Sciatic nerve (tissue), 2 donors: Measurements from ENCODE around the gene EFNA1. TPM values are rescaled to one million over a fixed set of nuclear protein-coding genes. Genes with fewer than 3 reads are reported as not detected.
A peak's percentile ranks its signal among the peaks of the same experiment; 100 is the strongest.
"Not testable (repeated sequence)": the region's sequence is repeated elsewhere in the genome, so short reads cannot be mapped to it uniquely, and the experiment has no call there.

ENCODE experiments used
- ATAC-seq: fragments of 200-7000 bp; cut with Tn5 transposase; one replicate; pipeline ENCODE4 v1.9.1; 2020; ENCODE audit warnings: mild to moderate bottlenecking, moderate library complexity
- DNase-seq: peaks from one replicate; pipeline ENCODE4 v3.0.0-alpha.2; 2020; ENCODE audit warnings: low spot score
- intact Hi-C: fragments of 100-400 bp; cut with DNase I; formaldehyde crosslinking; loops from one replicate; pipeline ENCODE4 v1.14.2; 2022
- total RNA-seq: library from RNA; stranded (reverse); fragmentation: NEBNext Ultra II Directional; extraction: Animal tissue kit (Norgen Biotek cat#: 25700); gene quantifications from one replicate; pipeline ENCODE4 v1.2.1, GENCODE V29; 2021
- donor health status: DM: no; HTN: no; CAD: no.
- donor health status: DM: no; HTN: no; CAD: no.

EFNA1 gene
- total RNA-seq, 1 donor from 2014 or later = 49.0 TPM

- ATAC-seq, DNase-seq, intact Hi-C loops: not testable (repeated sequence)
Observed at GRCh38 chr1:155118090-155118489, 9.6 kb upstream of the EFNA1 start.

GRCh38 chr1:155120253-155120652 is 7.4 kb upstream of the EFNA1 start:
- intact Hi-C loops = loop anchor here (10.0 kb wide), 1 partner anchor 55 kb away; the partner anchor contains the start of genes KRTCAP2 and TRIM46
- ATAC-seq (no peak), DNase-seq (no peak)

DNA sequence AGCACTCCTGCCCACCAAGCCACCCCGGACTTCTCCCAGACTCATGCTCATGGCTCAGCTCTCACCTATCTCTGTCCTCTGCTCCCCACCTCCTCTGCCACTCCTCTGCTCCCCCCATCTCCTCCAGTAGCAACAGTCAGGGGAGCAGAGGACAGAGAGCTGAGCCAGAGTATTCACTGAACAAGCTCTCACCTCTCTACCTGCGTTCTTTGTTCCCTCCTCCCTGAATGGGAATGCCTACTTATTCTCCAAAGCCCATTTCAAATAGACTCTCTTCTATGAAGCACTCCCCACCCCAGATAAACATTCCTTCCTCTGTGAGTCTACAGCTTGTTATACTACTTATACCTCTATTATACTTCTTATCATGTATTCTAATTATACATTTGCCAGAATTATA is 6.4 kb upstream of the EFNA1 start:
- intact Hi-C loops = loop anchor here (10.0 kb wide), 1 partner anchor 54 kb away; the partner anchor contains the start of genes KRTCAP2 and TRIM46

DNA sequence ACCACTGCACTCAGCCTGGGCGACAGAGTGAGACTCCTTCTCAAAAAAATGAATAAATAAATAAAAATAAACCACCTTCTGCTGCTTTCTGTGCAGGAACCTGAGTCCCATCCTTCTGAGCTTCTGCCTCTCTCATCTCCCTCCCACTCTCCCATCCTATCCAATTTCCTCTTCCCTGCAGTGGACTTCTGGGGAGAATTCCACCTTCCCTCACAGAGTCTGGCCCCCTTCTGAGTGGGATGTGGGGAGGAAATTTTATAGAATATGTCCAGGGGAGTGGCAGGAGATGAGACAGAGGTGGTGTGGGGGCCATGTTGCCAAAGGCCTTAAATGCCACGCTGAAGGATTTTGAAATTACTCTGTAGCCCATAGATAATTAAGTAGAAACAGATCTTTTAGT is 5.4 kb upstream of the EFNA1 start:
- ATAC-seq = no peak
- intact Hi-C loops = loop anchor here (10.0 kb wide), 1 partner anchor 52 kb away; the partner anchor contains the start of genes KRTCAP2 and TRIM46

More for the DNA sequence above, 6.4 kb upstream of the EFNA1 start:
- ATAC-seq (no peak), DNase-seq (no peak)

DNA sequence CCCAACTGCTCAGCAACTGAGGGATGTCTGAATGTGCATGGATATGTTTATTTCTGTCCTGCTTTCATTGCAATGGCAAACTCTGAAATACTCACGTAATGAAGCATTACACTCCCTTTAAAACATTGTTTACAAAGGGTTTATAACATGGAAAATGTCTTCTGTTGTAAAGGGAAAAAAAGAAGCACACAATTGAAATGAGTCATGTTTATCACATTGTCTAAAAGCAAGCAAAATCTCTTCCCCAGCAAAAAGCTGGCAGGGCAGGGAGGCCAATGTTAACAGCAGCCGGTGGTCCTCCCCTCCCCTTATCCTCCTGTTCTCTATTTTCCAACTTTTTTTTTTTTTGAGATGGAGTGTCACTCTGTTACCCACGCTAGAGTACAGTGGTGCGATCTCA is 3.9 kb upstream of the EFNA1 start:
- DNase-seq = no peak
- intact Hi-C loops = loop anchor here (10.0 kb wide), 1 partner anchor 51 kb away; the partner anchor contains the start of genes KRTCAP2 and TRIM46
- no peak for ATAC-seq

More for the DNA sequence above, 5.4 kb upstream of the EFNA1 start:
- DNase-seq = no peak

GRCh38 chr1:155124503-155125463 is 2.9 kb upstream of the EFNA1 start:
- no peak for ATAC-seq
- intact Hi-C loops = loop anchor here (10.0 kb wide), 1 partner anchor 50 kb away; the partner anchor contains the start of genes KRTCAP2 and TRIM46
- DNase-seq = no peak

GRCh38 chr1:155125511-155125945 is 2.1 kb upstream of the EFNA1 start:
- intact Hi-C loops = loop anchor here (10.0 kb wide), 1 partner anchor 49 kb away; the partner anchor contains the start of genes KRTCAP2 and TRIM46
- DNase-seq (peak; percentile 61), ATAC-seq (no peak)

GRCh38 chr1:155125946-155126555 is 1.6 kb upstream of the EFNA1 start:
- intact Hi-C loops = loop anchor here (10.0 kb wide), 1 partner anchor 49 kb away; the partner anchor contains the start of genes KRTCAP2 and TRIM46
- DNase-seq (peak; percentile 85), ATAC-seq (peak; percentile 83)

DNA sequence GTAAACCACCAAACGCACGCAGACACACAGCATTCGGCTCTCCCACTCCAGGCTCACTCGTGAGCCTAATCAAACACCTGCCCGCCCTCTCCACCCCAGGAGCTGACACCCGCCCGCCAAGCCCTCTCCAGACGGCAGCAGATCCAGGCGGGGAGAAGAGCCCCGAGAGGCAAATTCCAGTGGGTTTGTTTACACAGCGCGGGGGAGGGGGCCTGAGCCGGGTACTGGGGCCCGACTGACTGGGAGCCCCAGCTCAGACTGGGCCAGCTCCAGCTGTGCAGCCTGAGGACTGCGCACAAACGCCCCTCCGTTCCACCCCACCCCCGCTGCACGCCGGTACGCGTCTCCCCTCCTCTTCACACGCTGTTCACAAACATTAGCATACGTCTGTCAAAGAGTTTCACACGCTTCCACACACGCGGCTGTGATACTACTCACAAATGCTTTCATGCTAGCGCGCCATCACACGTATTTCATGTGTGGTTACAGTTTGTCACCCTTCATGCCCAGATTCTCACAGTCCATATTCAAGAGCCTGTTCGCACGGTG is 1.0 kb upstream of the EFNA1 start:
- DNase-seq = peak; percentile 70
- peak; percentile 45 for ATAC-seq
- intact Hi-C loops = loop anchor here (10.0 kb wide), 1 partner anchor 48 kb away; the partner anchor contains the start of genes KRTCAP2 and TRIM46

DNA sequence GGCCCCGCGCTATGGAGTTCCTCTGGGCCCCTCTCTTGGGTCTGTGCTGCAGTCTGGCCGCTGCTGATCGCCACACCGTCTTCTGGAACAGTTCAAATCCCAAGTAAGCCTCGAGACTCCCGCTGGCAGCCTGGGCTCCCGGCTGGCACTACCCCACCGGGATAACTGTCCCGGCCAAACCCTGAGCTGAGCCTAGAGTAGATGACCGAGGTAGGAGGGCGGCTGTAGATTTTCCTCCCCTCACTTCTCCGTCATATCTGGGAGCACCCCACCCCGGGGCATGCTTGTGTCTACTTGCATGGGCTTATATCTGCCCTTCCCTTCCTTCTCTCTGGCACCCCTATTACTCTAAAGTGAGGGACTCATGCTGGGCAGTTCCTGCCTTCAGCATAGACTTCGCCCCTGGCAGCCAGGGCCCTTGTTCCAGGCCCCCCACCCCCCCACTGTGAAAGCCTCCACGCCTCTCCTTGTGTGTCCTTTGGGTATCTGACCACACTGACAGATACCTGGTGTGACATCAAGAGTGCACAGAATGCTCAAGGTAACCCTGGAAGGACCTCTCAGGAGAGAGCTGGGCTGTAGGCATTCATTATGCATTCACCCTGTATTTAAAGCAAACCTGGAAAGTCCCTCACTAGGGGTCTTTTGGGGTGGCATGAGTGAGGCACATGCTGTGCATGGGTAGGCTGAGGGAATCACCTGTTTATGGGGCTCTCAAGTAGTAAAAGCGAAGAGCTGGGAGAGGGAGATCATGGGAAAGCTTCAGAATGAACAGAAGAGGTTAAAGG is 485 bp downstream of the EFNA1 start:
- DNase-seq = no peak
- intact Hi-C loops = loop anchor here (10.0 kb wide), 1 partner anchor 47 kb away; the partner anchor contains the start of genes KRTCAP2 and TRIM46
- no peak for ATAC-seq

DNA sequence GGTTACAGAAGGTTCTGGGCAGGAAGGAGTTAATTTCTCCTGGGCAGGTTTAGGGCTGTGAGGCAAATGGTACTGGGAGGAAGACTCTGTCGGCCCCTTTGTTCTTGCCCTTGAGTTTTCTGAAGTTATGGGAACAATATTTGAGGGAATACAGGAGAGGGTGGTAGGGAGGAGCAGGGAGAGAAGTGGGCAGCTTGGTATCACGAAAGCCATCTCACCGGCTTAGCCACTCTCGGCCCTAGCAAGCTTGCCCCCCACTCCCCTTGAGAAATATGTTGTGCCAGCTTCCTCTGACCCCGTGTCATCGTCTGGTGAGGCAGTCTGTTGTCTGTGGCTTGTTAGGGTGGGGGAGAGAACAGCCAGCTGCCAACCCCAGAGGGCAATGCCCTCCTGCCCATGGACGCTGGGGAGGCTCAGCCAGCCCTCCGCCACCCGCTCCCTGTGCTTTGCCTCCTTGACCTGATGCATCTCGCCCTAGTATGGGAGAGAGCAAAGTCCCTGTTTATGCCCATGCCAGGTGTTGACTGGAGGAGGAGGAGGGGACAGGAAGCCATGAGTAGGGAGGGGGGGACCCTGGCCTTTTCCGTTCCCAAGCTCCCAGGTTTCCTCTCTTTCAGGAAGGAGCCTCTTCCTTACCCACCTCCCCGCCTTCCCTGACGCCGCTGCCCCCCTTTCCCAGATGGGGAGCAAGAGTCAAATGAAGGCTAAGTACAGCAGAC is 1.2 kb downstream of the EFNA1 start:
- ATAC-seq = no peak
- peak; percentile 64 for DNase-seq
- intact Hi-C loops = loop anchor here (10.0 kb wide), 1 partner anchor 46 kb away; the partner anchor contains the start of genes KRTCAP2 and TRIM46

- no peak for DNase-seq
- intact Hi-C loops = no loop called here
- ATAC-seq = no peak
Observed at GRCh38 chr1:155130272-155131006, 2.8 kb downstream of the EFNA1 start.

DNA sequence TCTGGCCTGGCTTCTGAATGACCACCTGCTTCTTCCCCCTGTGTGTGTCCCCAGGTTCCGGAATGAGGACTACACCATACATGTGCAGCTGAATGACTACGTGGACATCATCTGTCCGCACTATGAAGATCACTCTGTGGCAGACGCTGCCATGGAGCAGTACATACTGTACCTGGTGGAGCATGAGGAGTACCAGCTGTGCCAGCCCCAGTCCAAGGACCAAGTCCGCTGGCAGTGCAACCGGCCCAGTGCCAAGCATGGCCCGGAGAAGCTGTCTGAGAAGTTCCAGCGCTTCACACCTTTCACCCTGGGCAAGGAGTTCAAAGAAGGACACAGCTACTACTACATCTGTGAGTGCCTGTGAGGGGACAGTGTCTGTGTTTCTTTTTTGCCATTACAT is 3.6 kb downstream of the EFNA1 start:
- DNase-seq (no peak), ATAC-seq (no peak)
- intact Hi-C loops = no loop called here

DNA sequence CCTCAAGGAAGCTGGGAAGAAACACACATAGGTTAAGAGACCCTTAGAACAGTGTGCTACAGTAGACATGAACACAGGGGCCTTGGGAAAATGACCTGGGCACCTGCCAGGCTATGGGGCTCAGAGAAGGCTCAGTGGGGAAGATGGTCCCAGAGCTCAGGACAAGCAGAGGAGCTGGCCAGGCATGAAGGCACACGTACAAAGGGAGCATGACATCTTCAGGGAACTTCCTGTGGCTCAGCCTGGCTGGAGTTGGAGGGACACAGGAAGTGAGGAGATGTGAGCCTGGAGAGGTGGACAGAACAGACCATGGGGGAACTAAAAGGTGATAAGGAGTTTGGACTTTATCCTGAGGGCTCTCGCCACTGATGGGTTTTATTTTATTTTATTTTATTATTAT is 4.2 kb downstream of the EFNA1 start:
- intact Hi-C loops = no loop called here
- DNase-seq (no peak), ATAC-seq (no peak)

DNA sequence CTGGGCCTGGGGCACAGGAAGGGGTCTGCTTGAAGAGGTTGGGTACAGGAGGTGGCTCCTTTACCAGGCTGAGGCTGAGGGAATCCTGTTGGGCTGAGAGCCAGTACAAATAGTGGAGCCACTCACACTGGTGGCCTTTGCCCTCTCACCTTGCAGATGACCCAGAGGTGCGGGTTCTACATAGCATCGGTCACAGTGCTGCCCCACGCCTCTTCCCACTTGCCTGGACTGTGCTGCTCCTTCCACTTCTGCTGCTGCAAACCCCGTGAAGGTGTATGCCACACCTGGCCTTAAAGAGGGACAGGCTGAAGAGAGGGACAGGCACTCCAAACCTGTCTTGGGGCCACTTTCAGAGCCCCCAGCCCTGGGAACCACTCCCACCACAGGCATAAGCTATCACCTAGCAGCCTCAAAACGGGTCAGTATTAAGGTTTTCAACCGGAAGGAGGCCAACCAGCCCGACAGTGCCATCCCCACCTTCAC is 6.2 kb downstream of the EFNA1 start:
- intact Hi-C loops = no loop called here
- DNase-seq (no peak), ATAC-seq (no peak)

GRCh38 chr1:155134322-155134721 is 6.6 kb downstream of the EFNA1 start:
- no peak for ATAC-seq

More at GRCh38 chr1:155134322-155134721, 6.6 kb downstream of the EFNA1 start:
- DNase-seq = no peak
- intact Hi-C loops = no loop called here
